GM18858 (cell line): ENCODE results near the gene PLSCR5.

Experiments used
- ATAC-seq: cut with Tn5 transposase; IDR thresholded peaks from one replicate; pipeline ENCODE4 v1.9.1; 2021; ENCODE audit not compliant: unreplicated experiment

The PLSCR5 gene

DNA sequence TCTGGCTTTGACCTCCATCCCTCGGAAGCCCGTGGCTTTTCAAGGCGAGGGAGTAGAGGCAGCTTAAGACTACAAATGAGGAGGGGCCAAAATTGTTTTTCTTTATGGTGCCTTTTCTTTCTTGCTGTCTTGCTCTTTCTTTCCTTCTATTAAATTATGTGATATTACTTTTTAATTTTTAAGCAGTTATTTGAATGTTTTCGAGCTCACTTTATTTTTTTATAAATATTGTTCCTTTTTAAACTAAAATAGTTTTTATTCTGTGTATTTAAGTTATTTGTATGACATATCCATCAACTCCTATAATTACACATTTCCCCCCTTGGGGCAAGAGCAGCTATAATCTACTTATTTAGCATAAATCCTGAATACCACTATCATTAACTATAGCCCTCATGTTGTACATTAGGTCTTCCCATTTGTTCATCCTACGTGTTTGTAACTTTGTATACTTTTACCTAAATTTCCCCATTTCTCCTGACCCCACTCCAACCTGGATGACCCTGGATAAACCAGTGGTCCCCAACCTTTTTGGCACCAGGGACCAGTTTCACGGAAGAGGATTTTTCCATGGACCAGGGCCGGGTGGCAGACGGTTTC, 60.1 kb downstream of the PLSCR5 start:
- ATAC-seq, result peak; percentile 8

DNA sequence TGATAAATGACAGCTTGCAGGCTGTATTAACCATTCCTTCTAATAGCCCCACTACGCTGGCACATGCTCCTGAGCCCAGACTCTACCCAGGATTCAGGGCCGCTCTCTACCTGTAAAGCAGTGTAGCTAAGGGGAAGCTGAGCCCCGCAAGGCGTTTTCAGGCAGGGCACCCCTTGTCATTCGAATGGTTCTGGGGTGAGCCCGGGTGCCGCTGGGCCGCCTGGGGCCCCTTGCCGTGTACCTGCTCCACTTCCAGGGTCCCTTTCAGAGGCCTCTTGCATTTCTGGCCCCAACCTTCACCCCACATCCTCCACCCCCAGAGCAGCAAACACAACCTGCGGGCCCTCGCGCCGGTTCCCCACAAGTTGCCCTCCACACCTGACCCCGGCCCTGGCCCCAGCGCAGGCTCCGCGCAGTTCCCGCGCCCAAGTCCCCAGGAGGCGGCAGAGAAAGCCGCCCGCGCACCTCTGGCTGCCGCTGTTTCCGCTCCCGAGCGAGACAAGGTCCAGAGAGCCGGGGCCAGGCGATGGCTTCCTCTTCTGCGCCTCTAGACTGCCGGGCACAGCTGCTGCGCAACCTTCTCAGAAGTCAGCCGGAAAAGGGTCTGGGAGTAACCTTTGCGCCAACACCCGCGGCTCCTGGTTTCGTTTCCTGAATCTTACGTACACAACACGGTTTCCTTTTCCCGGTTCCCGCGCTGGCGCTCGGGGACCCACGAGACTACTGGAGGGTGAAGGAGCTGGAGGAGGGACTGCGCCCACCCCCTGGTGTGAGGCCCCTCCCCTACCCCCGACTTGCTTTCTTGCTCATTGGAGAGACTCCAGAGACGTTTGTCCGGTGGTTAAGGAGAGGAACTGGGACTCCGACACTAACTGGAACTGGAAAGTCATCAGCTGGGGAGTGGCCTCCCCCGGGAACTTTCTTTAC, 60.9 kb downstream of the PLSCR5 start, which contains the start of gene PLSCR1:
TSS of gene PLSCR1 (minus strand) at position 606 of the 927 bp plus-strand sequence. CDS start 8,055 bp downstream, outside the sequence.
- ATAC-seq, result peak; percentile 77

DNA sequence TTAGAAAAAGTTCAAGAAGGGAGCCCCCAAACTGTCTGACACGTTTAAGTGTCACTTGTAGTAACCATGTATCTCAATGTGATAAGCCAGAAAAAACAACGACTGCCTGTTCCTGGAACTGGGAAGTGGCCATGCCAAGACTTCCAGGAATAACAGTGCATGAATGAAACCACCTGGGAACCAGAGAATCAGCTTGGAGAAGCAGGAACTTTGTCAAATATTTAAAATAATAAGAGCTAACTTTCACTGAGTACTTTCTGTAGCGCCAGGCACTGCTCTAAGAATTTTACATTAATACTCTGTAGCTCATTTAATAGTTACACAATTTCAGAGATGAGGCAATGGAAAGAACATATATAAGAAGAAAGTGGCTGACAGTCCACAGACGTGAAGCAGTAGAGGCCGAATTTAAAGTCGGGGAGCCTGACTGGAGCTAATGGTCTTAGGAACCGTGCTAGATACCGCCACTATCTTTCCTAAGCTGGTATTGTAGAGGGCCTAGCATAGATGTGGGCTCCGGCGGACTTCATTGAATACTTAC, 61.6 kb downstream of the PLSCR5 start:
- ATAC-seq, result no peak

DNA sequence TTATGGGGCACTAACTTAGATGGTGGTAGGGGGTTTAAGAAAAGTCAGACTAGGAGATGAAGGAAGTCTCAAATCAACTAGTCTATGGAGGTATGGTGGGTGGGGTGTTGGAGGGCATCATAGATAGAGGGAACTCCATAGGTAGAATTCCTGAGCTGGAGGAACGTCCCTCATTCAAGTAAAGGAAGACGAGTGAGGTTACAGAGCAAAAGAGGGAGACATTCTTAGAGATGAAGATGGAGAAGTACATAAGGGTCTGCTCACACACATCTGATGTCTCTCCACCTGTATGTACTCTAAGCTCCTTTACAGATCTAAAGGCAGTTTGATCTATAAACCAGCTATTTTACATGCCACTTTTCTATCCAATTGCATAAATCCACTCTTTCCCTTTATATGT, 62.2 kb downstream of the PLSCR5 start:
- no peak for ATAC-seq

DNA sequence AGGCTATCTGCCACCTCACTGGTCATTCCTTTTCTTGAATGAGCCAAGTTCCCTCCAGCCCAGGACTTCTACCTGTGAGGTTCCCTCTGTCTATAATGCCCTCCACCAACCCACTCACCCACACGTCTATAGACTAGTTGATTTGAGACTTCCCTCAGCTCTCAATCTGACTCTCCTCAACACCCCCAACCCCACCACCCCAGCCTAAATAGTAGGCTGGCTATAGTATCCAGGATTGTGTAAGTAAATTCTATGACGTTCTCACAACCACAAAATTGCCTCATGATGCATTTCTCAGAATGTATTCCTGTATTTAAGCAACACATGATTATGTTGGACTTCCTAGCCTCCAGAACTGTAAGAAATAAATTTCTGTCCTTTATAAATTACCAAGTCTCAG, 63.0 kb downstream of the PLSCR5 start:
- no peak for ATAC-seq

DNA sequence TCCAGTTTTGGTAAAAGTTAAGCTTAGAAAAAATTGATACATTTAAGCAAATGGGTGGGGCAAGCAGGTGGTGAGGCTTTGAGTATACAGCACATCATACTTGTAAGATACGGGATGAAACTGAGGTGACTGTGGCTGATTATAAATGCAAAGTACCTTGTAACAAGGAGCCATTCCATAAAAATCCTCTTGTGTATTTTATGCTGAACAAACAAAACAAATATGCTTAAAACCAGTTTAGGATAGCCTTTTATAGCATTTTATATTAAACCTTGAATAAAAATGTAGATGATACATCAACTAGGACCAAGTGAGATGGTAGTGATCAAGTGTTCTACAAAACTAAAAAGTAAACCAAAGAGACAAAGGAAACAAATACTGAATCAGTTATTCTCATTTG, 64.2 kb downstream of the PLSCR5 start:
- ATAC-seq, result no peak

DNA sequence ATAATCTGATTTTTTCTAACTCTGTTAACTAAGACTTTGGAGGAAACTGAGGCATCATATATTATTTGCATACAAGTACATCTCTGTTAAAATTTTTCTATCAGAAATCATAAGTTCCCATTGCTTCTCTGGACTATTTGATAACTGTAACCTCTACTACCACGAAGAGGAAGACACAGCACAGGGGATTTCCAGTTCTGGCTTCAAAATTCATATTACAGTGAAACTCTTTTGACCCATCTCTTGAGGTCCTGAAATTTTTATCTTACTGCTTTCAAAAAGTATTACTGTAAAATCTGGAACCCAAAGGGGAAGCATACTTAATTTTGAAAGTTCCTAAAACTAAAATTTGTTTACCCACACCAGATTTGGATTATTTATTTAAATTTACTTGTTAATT, 64.9 kb downstream of the PLSCR5 start:
- ATAC-seq, result no peak

DNA sequence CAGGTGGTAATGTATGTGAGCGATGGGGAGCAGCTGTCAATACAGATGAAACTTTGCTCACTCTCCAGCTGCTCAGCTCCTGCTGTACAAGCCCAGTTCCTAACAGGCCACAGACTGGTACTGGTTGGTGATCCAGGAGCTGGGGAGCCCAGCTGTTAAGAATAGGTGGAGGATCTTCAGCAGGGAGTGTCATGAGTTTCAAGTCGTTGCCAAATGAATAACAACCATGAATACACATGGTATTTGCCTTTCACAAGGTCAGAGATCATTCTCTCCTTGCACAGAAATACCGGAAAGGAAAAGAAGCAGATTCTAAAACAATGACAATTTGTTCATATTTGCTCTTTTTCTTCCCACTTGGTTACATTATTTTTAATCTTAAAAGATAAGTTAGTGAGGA, 65.8 kb downstream of the PLSCR5 start:
- ATAC-seq, result no peak

DNA sequence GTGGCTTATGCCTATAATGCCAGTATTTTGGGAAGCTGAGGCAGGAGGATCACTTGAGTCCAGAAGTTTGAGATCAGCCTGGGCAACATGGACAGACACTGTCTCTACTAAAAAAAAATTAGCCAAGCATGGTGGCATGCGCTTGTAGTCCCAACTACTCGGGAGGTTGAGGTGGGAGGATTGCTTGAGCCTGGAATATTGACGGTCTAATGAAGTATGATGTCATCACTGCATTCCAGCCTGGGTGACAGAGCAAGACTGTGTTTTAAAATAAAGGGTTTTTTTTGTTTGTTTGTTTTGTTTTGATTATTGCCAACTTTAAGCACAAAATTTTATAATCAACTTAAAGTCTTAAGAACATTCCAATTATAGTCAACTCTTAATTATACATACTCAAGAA, 67.5 kb downstream of the PLSCR5 start:
- ATAC-seq, result no peak

DNA sequence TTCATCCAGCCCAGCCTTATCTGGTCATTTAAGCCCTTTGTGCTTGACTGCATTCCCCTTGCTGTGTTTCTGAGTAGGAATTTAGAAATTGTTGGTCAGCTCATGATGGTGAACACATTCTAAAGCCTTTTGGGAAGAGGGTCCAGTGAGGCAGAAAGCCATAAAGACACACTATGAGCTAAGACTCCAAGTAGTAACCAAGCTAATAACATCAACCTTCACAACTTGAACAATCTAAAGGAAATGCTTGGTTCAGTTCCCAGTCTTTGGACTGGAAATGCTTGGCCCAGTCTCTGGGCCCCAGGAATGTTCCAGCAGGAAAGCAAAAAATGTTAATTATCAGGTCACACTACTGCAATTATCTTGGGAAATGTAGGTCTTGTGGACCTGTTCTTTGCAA, 68.5 kb downstream of the PLSCR5 start:
- ATAC-seq, result no peak
